ENCODE results near the gene CHIC2.

CHIC2 gene

GRCh38 chr4:54103190-54103574 is 38.8 kb upstream of the CHIC2 start:
- POLR2A ChIA-PET = interaction anchor here (0.6 kb wide), 1 partner anchor 175 kb away, joined by 4 read pairs; no protein-coding TSS in a partner anchor
- no peaks in the 10 kb centered on the region for H3K36me3 ChIP-seq (ENCODE audit: control insufficient read depth in 2 of 2, insufficient read depth in 1 of 2, low read length in 2 of 2)
- CTCF ChIA-PET = no interaction called here

DNA sequence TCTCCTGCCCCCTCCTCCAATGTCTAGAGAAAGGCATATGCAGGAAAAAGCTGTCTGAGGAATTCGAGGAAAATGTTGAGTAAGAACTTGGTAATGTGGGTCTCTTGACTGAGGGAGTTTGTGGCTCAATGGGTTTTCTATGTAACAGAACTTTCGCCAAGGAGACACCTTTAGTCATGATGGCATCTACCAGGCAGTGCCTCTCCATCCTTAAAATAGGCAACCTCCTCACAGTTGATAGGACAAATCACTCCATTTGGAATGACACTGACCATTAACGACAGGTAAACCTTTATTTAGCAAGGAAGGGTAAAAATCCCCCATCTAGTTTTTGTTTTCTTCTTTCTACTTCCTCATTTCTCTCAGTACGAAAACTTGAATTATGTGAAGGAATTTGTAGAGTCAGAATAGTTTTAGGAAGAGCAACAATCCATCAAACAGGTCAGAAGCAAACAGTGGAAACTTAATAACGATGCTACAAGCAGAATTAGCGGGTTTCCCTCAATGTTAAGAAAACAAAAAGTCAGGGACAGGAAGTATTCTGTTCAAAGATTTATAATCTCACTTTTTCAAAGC is 38.2 kb upstream of the CHIC2 start:
- TF ChIP-seq ZNF558 (tag by site-specific recombination; IDR thresholded peaks at IDR 0.05) (no peak), SCRT1 (tag by site-specific recombination; IDR thresholded peaks at IDR 0.05; ENCODE audit: borderline replicate concordance) (no peak), ZSCAN16 (tag by site-specific recombination; IDR thresholded peaks at IDR 0.05) (no peak), ZNF670 (tag by site-specific recombination; IDR thresholded peaks at IDR 0.05; ENCODE audit: low read depth) (no peak), ZNF660 (tag by site-specific recombination; IDR thresholded peaks at IDR 0.05) (no peak), ZNF18 (tag by site-specific recombination; IDR thresholded peaks at IDR 0.05) (no peak), ZNF510 (tag by site-specific recombination; IDR thresholded peaks at IDR 0.05; ENCODE audit: insufficient replicate concordance) (no peak)
- TF ChIP-seq, protein P1, sequence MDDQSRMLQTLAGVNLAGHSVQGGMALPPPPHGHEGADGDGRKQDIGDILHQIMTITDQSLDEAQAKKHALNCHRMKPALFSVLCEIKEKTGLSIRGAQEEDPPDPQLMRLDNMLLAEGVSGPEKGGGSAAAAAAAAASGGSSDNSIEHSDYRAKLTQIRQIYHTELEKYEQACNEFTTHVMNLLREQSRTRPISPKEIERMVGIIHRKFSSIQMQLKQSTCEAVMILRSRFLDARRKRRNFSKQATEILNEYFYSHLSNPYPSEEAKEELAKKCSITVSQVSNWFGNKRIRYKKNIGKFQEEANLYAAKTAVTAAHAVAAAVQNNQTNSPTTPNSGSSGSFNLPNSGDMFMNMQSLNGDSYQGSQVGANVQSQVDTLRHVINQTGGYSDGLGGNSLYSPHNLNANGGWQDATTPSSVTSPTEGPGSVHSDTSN (CRISPR knock-in tag; IDR thresholded peaks at IDR 0.05) = no peak
- H3K36me3 ChIP-seq (ENCODE audit: control insufficient read depth in 2 of 2, insufficient read depth in 1 of 2, low read length in 2 of 2) = no peaks in the 10 kb centered on the region
- POLR2A ChIA-PET = no interaction called here
- no peaks in the 10 kb centered on the region for H3K4me1 ChIP-seq (ENCODE audit: control insufficient read depth, insufficient read depth, low read length)
- no peaks in the 10 kb centered on the region for H3K9me3 ChIP-seq (ENCODE audit: control insufficient read depth, insufficient read depth, low read depth, low read length)
- H3K4me3 ChIP-seq (ENCODE audit: low read depth, low read length) = no peak overlapping the region
- CTCF ChIA-PET = no interaction called here
- no peak overlapping the region for H3K27ac ChIP-seq (ENCODE audit: extremely low read depth, low read depth, low read length)

More at GRCh38 chr4:54103190-54103574, 38.8 kb upstream of the CHIC2 start:
- Histone ChIP-seq H3K9me3 (ENCODE audit: control insufficient read depth, insufficient read depth, low read depth, low read length) (no peaks in the 10 kb centered on the region), H3K27ac (ENCODE audit: extremely low read depth, low read depth, low read length) (no peak overlapping the region), H3K4me3 (ENCODE audit: low read depth, low read length) (no peak overlapping the region), H3K4me1 (ENCODE audit: control insufficient read depth, insufficient read depth, low read length) (no peaks in the 10 kb centered on the region)
- TF ChIP-seq GFI1B (tag by site-specific recombination; IDR thresholded peaks at IDR 0.05) (no peak), SCRT1 (tag by site-specific recombination; IDR thresholded peaks at IDR 0.05; ENCODE audit: borderline replicate concordance) (no peak), ZNF433 (tag by site-specific recombination; IDR thresholded peaks at IDR 0.05; ENCODE audit: low read depth) (no peak)

GRCh38 chr4:54101190-54102041 is 37.0 kb upstream of the CHIC2 start:
- CTCF ChIA-PET = no interaction called here
- TF ChIP-seq ZBTB48 (tag by site-specific recombination; IDR thresholded peaks at IDR 0.05) = no peak
- no peak for TF ChIP-seq GFI1B (tag by site-specific recombination; IDR thresholded peaks at IDR 0.05)
- no peak for TF ChIP-seq ZNF416 (tag by site-specific recombination; IDR thresholded peaks at IDR 0.05)
- TF ChIP-seq ZFP37 (tag by site-specific recombination; IDR thresholded peaks at IDR 0.05) = no peak
- TF ChIP-seq KLF10 (tag by site-specific recombination; IDR thresholded peaks at IDR 0.05) = no peak
- no peak for TF ChIP-seq ZNF560 (tag by site-specific recombination; IDR thresholded peaks at IDR 0.05; ENCODE audit: borderline replicate concordance)
- TF ChIP-seq BCL11A (tag by site-specific recombination; IDR thresholded peaks at IDR 0.05; ENCODE audit: low read depth) = no peak
- TF ChIP-seq OSR2 (tag by site-specific recombination; IDR thresholded peaks at IDR 0.05) = no peak
- no peak for TF ChIP-seq ZEB2 (tag by site-specific recombination; IDR thresholded peaks at IDR 0.05)
- TF ChIP-seq ZNF341 (tag by site-specific recombination; IDR thresholded peaks at IDR 0.05; ENCODE audit: low read depth) = no peak
- TF ChIP-seq ZNF830 (tag by site-specific recombination; IDR thresholded peaks at IDR 0.05; ENCODE audit: low read depth) = no peak
- TF ChIP-seq ZNF473 (tag by site-specific recombination; IDR thresholded peaks at IDR 0.05) = no peak
- no peak for TF ChIP-seq ZSCAN18 (tag by site-specific recombination; IDR thresholded peaks at IDR 0.05)
- no peak for TF ChIP-seq YY1 (tag by site-specific recombination; IDR thresholded peaks at IDR 0.05)
- no peak for TF ChIP-seq ZBTB10 (tag by site-specific recombination; IDR thresholded peaks at IDR 0.05)

More at GRCh38 chr4:54101190-54102041, 37.0 kb upstream of the CHIC2 start:
- H3K27ac ChIP-seq (ENCODE audit: extremely low read depth, low read depth, low read length) = no peak overlapping the region
- H3K4me3 ChIP-seq (ENCODE audit: low read depth, low read length) = no peak overlapping the region
- no peaks in the 10 kb centered on the region for H3K36me3 ChIP-seq (ENCODE audit: control insufficient read depth in 2 of 2, insufficient read depth in 1 of 2, low read length in 2 of 2)
- POLR2A ChIA-PET = no interaction called here
- H3K4me1 ChIP-seq (ENCODE audit: control insufficient read depth, insufficient read depth, low read length) = no peaks in the 10 kb centered on the region
- H3K9me3 ChIP-seq (ENCODE audit: control insufficient read depth, insufficient read depth, low read depth, low read length) = no peaks in the 10 kb centered on the region
